ENCODE data around the gene PRPS1. TPM values are rescaled to one million over a fixed set of nuclear protein-coding genes. Genes with fewer than 3 reads are reported as not detected.
"Not testable (repeated sequence)": the region's sequence is repeated elsewhere in the genome, so short reads cannot be mapped to it uniquely, and the experiment has no call there.

PRPS1 gene
- total RNA-seq, 1 donor from 2014 or later = 264 TPM

DNA sequence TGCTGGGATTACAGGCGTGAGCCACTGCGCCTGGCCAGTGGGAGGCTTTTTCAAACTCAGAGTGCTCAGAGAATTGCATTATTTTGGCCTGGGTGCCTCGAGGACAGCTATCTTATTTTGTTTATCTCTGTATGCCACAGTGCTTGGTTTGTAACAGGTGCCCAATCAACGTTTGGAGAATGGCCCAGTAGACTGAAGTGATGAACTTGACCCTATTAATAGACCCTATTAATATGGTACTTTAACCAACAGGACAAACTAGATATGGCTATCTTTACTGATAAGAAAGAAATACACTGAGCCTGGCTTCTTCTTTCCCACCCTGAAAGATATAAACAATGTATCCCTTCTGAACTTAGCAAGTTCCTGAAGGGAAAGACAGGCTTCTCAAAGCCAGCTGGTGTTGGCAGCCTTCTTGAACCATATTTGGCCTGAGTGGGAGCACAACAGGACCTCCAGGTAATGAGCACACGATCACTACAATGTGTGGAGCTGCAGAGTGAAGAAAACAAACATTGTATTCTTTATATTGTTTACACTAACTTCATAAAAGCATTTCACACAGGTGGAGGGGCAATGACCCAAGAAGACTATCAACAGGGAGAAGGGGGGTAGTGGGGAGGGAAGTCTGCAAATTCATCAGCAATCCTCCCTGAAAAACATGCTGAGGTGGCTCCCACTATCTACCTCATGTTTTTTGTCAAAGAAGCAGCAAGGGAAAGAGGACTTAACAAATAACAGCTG lies 41.7 kb downstream of the PRPS1 start:
- peaks cover 26% of the 10 kb centered on the region for H3K4me1 Mint-ChIP-seq

DNA sequence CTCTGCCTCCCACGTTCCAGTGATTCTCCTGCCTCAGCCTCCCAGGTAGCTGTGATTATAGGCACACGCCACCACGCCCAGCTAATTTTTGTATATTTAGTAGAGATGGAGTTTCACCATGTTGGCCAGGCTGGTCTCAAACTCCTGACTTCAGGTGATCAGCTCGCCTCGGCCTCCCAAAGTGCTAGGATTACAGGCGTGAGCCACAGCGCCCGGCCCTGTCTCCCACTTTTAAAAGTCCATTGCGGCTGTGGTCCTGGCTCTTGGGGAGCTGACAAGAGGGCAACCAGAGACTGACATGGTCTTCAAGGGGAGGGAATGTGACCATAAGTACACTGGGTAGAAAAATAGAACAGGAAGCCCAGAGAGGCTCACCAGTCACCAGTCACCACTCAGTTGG lies 42.9 kb downstream of the PRPS1 start:
- not testable (repeated sequence) for H4K20me1 ChIP-seq (ENCODE audit: low read depth); H3K36me3 ChIP-seq; H3K27me3 Mint-ChIP-seq (ENCODE audit: insufficient read depth, low read depth); H3K4me3 ChIP-seq; H3F3A ChIP-seq (ENCODE audit: low read depth); H3K27ac Mint-ChIP-seq; H3K9me3 Mint-ChIP-seq; H2AFZ ChIP-seq (replicated peaks); H3K36me3 Mint-ChIP-seq; H3K27ac ChIP-seq; H3K4me3 Mint-ChIP-seq; H3K4me1 ChIP-seq; DNase-seq (ENCODE audit: low spot score); H3K79me2 ChIP-seq (ENCODE audit: low read depth); H3K9me3 ChIP-seq (ENCODE audit: low read depth); H3K4me2 ChIP-seq; H3K9ac ChIP-seq; H3K27me3 ChIP-seq
- H3K4me1 Mint-ChIP-seq = peaks cover 35% of the 10 kb centered on the region

More for the DNA sequence above, 41.7 kb downstream of the PRPS1 start:
- Mint-ChIP-seq H3K27me3 (ENCODE audit: insufficient read depth, low read depth) (peaks cover 4% of the 10 kb centered on the region), H3K9me3 (no peaks in the 10 kb centered on the region), H3K27ac (no peak overlapping the region), H3K36me3 (no peaks in the 10 kb centered on the region), H3K4me3 (no peak overlapping the region)
- no peak overlapping the region for H3K4me2 ChIP-seq
- no peaks in the 10 kb centered on the region for H3K79me2 ChIP-seq (ENCODE audit: low read depth)
- H3K9ac ChIP-seq = no peak overlapping the region
- H3K36me3 ChIP-seq = no peaks in the 10 kb centered on the region
- no peak overlapping the region for H3K4me3 ChIP-seq
- no peak overlapping the region for H2AFZ ChIP-seq (replicated peaks)
- no peak for DNase-seq (ENCODE audit: low spot score)
- H3K9me3 ChIP-seq (ENCODE audit: low read depth) = no peaks in the 10 kb centered on the region
- no peak overlapping the region for H3K27ac ChIP-seq
- TF ChIP-seq EZH2 (IDR thresholded peaks at IDR 0.05) = no peak
- TF ChIP-seq, protein P1, sequence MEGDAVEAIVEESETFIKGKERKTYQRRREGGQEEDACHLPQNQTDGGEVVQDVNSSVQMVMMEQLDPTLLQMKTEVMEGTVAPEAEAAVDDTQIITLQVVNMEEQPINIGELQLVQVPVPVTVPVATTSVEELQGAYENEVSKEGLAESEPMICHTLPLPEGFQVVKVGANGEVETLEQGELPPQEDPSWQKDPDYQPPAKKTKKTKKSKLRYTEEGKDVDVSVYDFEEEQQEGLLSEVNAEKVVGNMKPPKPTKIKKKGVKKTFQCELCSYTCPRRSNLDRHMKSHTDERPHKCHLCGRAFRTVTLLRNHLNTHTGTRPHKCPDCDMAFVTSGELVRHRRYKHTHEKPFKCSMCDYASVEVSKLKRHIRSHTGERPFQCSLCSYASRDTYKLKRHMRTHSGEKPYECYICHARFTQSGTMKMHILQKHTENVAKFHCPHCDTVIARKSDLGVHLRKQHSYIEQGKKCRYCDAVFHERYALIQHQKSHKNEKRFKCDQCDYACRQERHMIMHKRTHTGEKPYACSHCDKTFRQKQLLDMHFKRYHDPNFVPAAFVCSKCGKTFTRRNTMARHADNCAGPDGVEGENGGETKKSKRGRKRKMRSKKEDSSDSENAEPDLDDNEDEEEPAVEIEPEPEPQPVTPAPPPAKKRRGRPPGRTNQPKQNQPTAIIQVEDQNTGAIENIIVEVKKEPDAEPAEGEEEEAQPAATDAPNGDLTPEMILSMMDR (IDR thresholded peaks at IDR 0.05) = no peak
- no peak for TF ChIP-seq EZH2phosphoT487 (IDR thresholded peaks at IDR 0.05)
- no peaks in the 10 kb centered on the region for H3K4me1 ChIP-seq
- H3K27me3 ChIP-seq = no peaks in the 10 kb centered on the region
- H4K20me1 ChIP-seq (ENCODE audit: low read depth) = no peaks in the 10 kb centered on the region
- peaks cover 6% of the 10 kb centered on the region for H3F3A ChIP-seq (ENCODE audit: low read depth)

DNA sequence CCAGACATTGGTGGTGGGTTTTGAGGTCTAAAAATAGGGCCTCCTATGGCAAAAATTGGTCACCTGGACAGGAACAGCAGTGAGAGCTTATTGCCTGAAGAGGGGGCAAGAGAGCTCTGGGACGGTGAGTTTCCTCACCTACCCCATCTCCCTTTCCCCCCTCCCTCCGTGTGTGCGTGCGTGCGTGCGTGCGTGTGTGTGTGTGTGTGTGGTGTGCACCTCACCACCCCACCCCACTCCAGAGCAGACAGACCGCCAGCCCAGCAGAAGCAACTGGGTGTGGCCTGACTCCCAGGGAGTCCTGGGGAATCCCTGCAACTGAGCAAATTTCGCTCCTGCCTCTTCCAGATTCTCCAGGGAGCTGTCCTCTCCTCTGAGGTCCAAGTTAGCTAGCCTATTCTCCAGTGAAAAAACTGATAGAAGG lies 44.7 kb downstream of the PRPS1 start:
- peaks cover 49% of the 10 kb centered on the region for H3K4me1 Mint-ChIP-seq
- peaks cover 14% of the 10 kb centered on the region for H3F3A ChIP-seq (ENCODE audit: low read depth)
- H3K27me3 Mint-ChIP-seq (ENCODE audit: insufficient read depth, low read depth) = peaks cover 13% of the 10 kb centered on the region
- no peak overlapping the region for H3K4me3 Mint-ChIP-seq
- no peak overlapping the region for H3K27ac ChIP-seq
- H3K36me3 Mint-ChIP-seq = no peaks in the 10 kb centered on the region
- no peaks in the 10 kb centered on the region for H3K9me3 ChIP-seq (ENCODE audit: low read depth)
- no peaks in the 10 kb centered on the region for H3K36me3 ChIP-seq
- no peaks in the 10 kb centered on the region for H4K20me1 ChIP-seq (ENCODE audit: low read depth)
- no peak overlapping the region for H3K4me3 ChIP-seq
- no peak overlapping the region for H3K27ac Mint-ChIP-seq
- no peaks in the 10 kb centered on the region for H3K9me3 Mint-ChIP-seq
- peak; percentile 81 for DNase-seq (ENCODE audit: low spot score)
- no peak overlapping the region for H3K4me2 ChIP-seq
- peak overlapping the region; percentile 38 for H2AFZ ChIP-seq (replicated peaks)
- no peaks in the 10 kb centered on the region for H3K4me1 ChIP-seq
- H3K27me3 ChIP-seq = no peaks in the 10 kb centered on the region
- TF ChIP-seq, protein P1 (IDR thresholded peaks at IDR 0.05) = peak; percentile 73
- no peak for TF ChIP-seq EZH2phosphoT487 (IDR thresholded peaks at IDR 0.05)
- no peaks in the 10 kb centered on the region for H3K79me2 ChIP-seq (ENCODE audit: low read depth)
- no peak overlapping the region for H3K9ac ChIP-seq

DNA sequence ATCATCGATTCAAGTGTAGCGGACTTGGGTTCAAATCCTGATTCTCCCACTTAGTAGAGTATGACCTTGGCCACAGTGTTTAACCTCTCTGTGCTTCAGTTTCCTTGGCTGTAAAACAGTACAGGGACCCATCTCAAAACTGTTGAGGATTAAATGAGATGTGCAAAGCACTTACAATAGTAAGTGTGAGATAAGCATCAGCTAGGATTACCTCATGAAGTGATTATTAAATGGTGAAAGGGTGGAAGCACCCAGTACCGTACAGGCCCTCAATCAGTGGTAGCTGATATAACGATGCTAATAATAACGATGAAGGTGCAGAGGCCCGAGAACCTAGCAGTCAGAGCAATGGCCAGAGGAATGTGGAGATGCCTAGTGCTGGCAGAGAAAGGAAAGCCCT lies 45.1 kb downstream of the PRPS1 start:
- peak overlapping the region; percentile 38 for H2AFZ ChIP-seq (replicated peaks)
- no peak for DNase-seq (ENCODE audit: low spot score)
- no peak overlapping the region for H3K27ac ChIP-seq
- H3K4me1 Mint-ChIP-seq = peaks cover 51% of the 10 kb centered on the region
- H3K4me3 ChIP-seq = no peak overlapping the region
- H3K4me2 ChIP-seq = no peak overlapping the region
- no peaks in the 10 kb centered on the region for H3K79me2 ChIP-seq (ENCODE audit: low read depth)
- no peak overlapping the region for H3K27ac Mint-ChIP-seq
- peaks cover 2% of the 10 kb centered on the region for H3K9me3 Mint-ChIP-seq
- H4K20me1 ChIP-seq (ENCODE audit: low read depth) = no peaks in the 10 kb centered on the region
- peaks cover 14% of the 10 kb centered on the region for H3F3A ChIP-seq (ENCODE audit: low read depth)
- peaks cover 13% of the 10 kb centered on the region for H3K27me3 Mint-ChIP-seq (ENCODE audit: insufficient read depth, low read depth)
- H3K4me1 ChIP-seq = no peaks in the 10 kb centered on the region
- H3K27me3 ChIP-seq = no peaks in the 10 kb centered on the region
- H3K36me3 Mint-ChIP-seq = no peaks in the 10 kb centered on the region
- no peak overlapping the region for H3K9ac ChIP-seq
- TF ChIP-seq EZH2 (IDR thresholded peaks at IDR 0.05) (no peak), EZH2phosphoT487 (IDR thresholded peaks at IDR 0.05) (no peak)
- TF ChIP-seq, protein P1 (IDR thresholded peaks at IDR 0.05) = no peak
- peak overlapping the region; percentile 41 for H3K4me3 Mint-ChIP-seq
- H3K36me3 ChIP-seq = no peaks in the 10 kb centered on the region
- H3K9me3 ChIP-seq (ENCODE audit: low read depth) = no peaks in the 10 kb centered on the region
